Fibroblast of lung (primary cell): ENCODE results near the gene GBF1. TPM values are rescaled to one million over a fixed set of nuclear protein-coding genes. Genes with fewer than 3 reads are reported as not detected.

Experiments
- DNase-seq, 2 donors: peaks; one replicate each; pipeline versions ENCODE4 v3.0.0 to v3.0.0-alpha.2; 2010; ENCODE audit warnings: low read depth in 2 of 2
- H2AFZ ChIP-seq: 2 replicates; pipeline ENCODE4 v1.5.1; 2012; ENCODE audit warnings: low read length, control low read depth, inconsistent platforms
- H3K27ac ChIP-seq: 2 replicates; pipeline ENCODE4 v1.5.1; 2011; ENCODE audit warnings: low read length, control low read depth; ENCODE audit not compliant: insufficient read depth
- H3K27me3 ChIP-seq: 2 replicates; pipeline ENCODE4 v1.5.1; 2011; ENCODE audit warnings: mild to moderate bottlenecking, low read length; ENCODE audit not compliant: control insufficient read depth, insufficient read depth
- H3K36me3 ChIP-seq: 2 replicates; pipeline ENCODE4 v1.5.1; 2011; ENCODE audit warnings: low read length; ENCODE audit not compliant: control insufficient read depth, insufficient read depth
- H3K4me1 ChIP-seq: 2 replicates; pipeline ENCODE4 v1.5.1; 2011; ENCODE audit warnings: low read length; ENCODE audit not compliant: control insufficient read depth, insufficient read depth; ENCODE audit errors: extremely low read depth
- H3K4me2 ChIP-seq: 2 replicates; pipeline ENCODE4 v1.5.1; 2011; ENCODE audit warnings: low read length, control low read depth; ENCODE audit not compliant: insufficient read depth; ENCODE audit errors: extremely low read depth
- H3K4me3 ChIP-seq, 4 experiments: fragments of 200-600 bp in 1 of 4; sonication (generic) in 1 of 4; replicated peaks in 1 of 4; 2 replicates each; pipeline ENCODE4 v1.5.1; 2011 to 2016; ENCODE audit warnings: low read length in 4 of 4, low read depth in 3 of 4, mild to moderate bottlenecking in 3 of 4, control low read depth in 2 of 4, inconsistent platforms in 1 of 4, mixed read lengths in 1 of 4; ENCODE audit not compliant: insufficient read depth in 1 of 4; ENCODE audit errors: control extremely low read depth in 1 of 4
- H3K79me2 ChIP-seq: 2 replicates; pipeline ENCODE4 v1.5.1; 2012; ENCODE audit warnings: mild to moderate bottlenecking, low read length, inconsistent platforms; ENCODE audit not compliant: control insufficient read depth, insufficient read depth
- H3K9ac ChIP-seq: 2 replicates; pipeline ENCODE4 v1.5.1; 2011; ENCODE audit warnings: mild to moderate bottlenecking, low read length, control low read depth; ENCODE audit not compliant: insufficient read depth
- H3K9me3 ChIP-seq: 2 replicates; pipeline ENCODE4 v1.5.1; 2012; ENCODE audit warnings: low read depth, low read length; ENCODE audit not compliant: control insufficient read depth, insufficient read depth
- H4K20me1 ChIP-seq: 2 replicates; pipeline ENCODE4 v1.5.1; 2011; ENCODE audit warnings: low read length; ENCODE audit not compliant: control insufficient read depth, insufficient read depth; ENCODE audit errors: extremely low read depth
- EZH2 ChIP-seq: IDR thresholded peaks from 2 replicates; pipeline ENCODE4 v1.5.1; 2012; ENCODE audit warnings: low read length, control low read depth, mild to moderate bottlenecking; ENCODE audit errors: missing control alignments
- polyA plus RNA-seq, 2 donors: library from polyadenylated mRNA; depleted of rRNA in 1 of 2; stranded (reverse) in 1 of 2; unstranded in 1 of 2; fragments of >200 nt; gene quantifications; 2 replicates each; pipeline ENCODE4 v1.2.1, GENCODE V29; 2011 to 2012; ENCODE audit warnings: missing spikeins in 1 of 2
- total RNA-seq: library from RNA; depleted of rRNA; stranded (reverse); fragments of >200 nt; gene quantifications from 2 replicates; pipeline ENCODE4 v1.2.1, GENCODE V29; 2014
- TF ChIP-seq, protein P1 (sequence below), 2 donors: IDR thresholded peaks in 1 of 2; conservative IDR thresholded peaks in 1 of 2; 1 replicate in 1 of 2; 2 replicates in 1 of 2; pipeline ENCODE4 v1.5.1; 2011 to 2012; ENCODE audit warnings: low read length in 2 of 2, control low read depth in 1 of 2, inconsistent platforms in 1 of 2, low read depth in 1 of 2, mild to moderate bottlenecking in 1 of 2

Gene GBF1
- total and polyA plus RNA-seq, 2 donors (not counting 1 experiment from before 2014, with no cell fraction given) = 24.1 to 24.6 TPM

DNA sequence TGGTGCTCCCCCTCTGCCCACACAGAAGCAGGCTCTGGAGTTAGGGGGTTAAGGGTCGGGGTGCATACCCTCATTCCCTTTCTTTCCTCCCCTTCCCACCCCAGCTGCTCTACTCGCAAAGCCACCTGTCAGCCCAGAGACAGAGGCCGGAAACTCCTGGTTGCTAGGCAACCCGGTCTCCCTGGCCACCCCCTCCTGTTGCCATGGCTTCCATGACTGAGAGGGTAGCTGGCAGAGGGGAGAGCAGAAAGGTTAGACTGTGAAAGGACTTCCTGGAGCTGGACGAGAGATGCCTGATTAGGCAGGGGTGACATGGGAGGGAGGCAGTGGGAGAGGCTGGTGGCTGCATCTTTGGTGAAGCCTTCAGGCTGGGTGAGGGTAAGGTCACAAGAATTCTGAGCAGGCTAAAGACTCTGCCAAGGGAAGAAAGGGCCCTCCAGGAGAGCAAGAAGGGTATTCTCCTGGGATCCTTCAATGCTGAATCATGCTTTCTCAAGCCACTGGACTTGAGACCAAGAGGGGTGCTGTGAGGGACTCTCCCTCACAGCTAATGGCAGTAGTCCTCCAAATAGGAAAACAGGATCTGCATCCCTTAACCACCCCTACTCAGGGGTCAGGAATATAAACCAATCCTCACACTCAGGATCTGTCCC lies 167.8 kb downstream of the GBF1 start:
- no peak overlapping the region for H2AFZ ChIP-seq
- H3K27ac ChIP-seq = no peak overlapping the region
- no peaks in the 10 kb centered on the region for H3K4me1 ChIP-seq
- no peaks in the 10 kb centered on the region for H3K79me2 ChIP-seq
- no peaks in the 10 kb centered on the region for H3K36me3 ChIP-seq
- peaks cover 66% of the 10 kb centered on the region for H3K27me3 ChIP-seq
- no peaks in the 10 kb centered on the region for H4K20me1 ChIP-seq
- H3K9ac ChIP-seq = no peak overlapping the region
- no peak for TF ChIP-seq EZH2
- TF ChIP-seq, protein P1, sequence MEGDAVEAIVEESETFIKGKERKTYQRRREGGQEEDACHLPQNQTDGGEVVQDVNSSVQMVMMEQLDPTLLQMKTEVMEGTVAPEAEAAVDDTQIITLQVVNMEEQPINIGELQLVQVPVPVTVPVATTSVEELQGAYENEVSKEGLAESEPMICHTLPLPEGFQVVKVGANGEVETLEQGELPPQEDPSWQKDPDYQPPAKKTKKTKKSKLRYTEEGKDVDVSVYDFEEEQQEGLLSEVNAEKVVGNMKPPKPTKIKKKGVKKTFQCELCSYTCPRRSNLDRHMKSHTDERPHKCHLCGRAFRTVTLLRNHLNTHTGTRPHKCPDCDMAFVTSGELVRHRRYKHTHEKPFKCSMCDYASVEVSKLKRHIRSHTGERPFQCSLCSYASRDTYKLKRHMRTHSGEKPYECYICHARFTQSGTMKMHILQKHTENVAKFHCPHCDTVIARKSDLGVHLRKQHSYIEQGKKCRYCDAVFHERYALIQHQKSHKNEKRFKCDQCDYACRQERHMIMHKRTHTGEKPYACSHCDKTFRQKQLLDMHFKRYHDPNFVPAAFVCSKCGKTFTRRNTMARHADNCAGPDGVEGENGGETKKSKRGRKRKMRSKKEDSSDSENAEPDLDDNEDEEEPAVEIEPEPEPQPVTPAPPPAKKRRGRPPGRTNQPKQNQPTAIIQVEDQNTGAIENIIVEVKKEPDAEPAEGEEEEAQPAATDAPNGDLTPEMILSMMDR (conservative IDR thresholded peaks at IDR 0.05 in 1 of 2, IDR thresholded peaks at IDR 0.05 in 1 of 2; ENCODE audit: low read depth in 1 of 2, low read length in 2 of 2) = no peak
- no peak overlapping the region for H3K4me2 ChIP-seq
- DNase-seq = no peak
- no peaks in the 10 kb centered on the region for H3K9me3 ChIP-seq
- H3K4me3 ChIP-seq = no peak overlapping the region

DNA sequence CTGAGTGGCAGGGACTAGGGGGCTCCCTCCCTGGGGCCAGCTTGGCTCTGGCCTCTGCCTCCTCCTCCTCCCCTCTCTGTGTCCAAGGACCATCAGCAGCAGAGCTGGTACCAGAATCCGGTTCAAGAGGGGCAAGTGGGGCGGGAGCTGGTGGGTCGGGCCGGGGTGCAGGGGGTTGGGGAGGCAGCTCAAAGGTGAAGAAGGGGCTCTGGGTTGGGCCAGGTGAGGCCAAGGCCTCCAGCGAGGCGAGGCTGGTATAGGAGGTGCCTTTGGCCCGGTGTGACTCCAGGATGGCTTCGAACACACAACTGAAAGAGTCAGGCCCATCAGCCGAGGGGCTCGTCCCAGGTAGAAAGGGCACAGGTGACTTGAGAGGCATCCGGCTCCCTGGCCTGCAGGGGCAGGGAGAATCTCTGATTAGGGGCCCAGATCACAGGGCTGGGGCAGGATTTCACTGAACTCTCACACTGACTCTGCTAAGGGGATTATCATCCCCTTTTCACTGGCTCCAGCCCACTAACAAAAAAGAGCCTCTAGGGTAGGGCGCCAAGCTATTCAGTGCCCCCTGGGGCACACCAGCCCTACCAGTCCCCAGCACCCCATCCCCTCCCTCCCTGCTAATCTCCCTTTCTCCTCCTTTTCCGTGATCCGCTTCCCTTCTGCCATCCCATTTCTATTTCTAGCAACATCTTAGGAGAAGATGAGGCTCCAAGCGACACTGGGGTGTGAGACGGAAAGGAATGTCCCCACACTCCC lies 168.7 kb downstream of the GBF1 start:
- Histone ChIP-seq H2AFZ (no peak overlapping the region), H3K79me2 (no peaks in the 10 kb centered on the region), H3K36me3 (no peaks in the 10 kb centered on the region), H4K20me1 (no peaks in the 10 kb centered on the region), H3K27me3 (peaks cover 65% of the 10 kb centered on the region), H3K9ac (no peak overlapping the region), H3K4me1 (no peaks in the 10 kb centered on the region), H3K27ac (no peak overlapping the region), H3K4me3 (no peak overlapping the region), H3K9me3 (no peaks in the 10 kb centered on the region), H3K4me2 (no peak overlapping the region)
- TF ChIP-seq, protein P1 (conservative IDR thresholded peaks at IDR 0.05 in 1 of 2, IDR thresholded peaks at IDR 0.05 in 1 of 2; ENCODE audit: low read depth in 1 of 2, low read length in 2 of 2) = no peak
- TF ChIP-seq EZH2 = no peak
- DNase-seq = no peak

DNA sequence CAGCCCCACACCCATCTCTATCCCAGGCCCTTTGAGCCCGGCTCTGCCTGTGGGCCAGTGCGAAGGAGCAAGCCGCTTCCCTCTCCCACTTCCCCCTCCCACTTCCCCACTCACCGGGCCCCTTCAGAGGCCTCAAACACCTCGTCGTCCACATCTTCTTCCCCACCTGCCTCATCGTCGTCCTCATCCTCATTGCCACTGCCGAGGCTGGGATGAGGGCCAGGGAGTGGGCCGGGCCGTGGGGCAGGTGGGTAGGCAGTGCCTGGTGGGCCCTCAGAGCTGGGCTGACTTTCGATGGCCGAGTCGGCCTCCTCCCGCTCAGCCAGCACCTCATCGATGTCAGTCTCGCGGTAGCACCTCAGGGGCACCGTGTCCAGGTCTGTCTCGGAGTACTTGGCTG lies 169.4 kb downstream of the GBF1 start:
- peaks cover 2% of the 10 kb centered on the region for H3K4me1 ChIP-seq
- no peak for TF ChIP-seq EZH2
- TF ChIP-seq, protein P1 (conservative IDR thresholded peaks at IDR 0.05 in 1 of 2, IDR thresholded peaks at IDR 0.05 in 1 of 2; ENCODE audit: low read depth in 1 of 2, low read length in 2 of 2) = no peak
- no peak overlapping the region for H3K9ac ChIP-seq
- H3K9me3 ChIP-seq = no peaks in the 10 kb centered on the region
- DNase-seq = no peak
- H3K36me3 ChIP-seq = no peaks in the 10 kb centered on the region
- no peak overlapping the region for H3K4me2 ChIP-seq
- no peak overlapping the region for H2AFZ ChIP-seq
- H4K20me1 ChIP-seq = no peaks in the 10 kb centered on the region
- H3K27ac ChIP-seq = no peak overlapping the region
- H3K79me2 ChIP-seq = no peaks in the 10 kb centered on the region
- no peak overlapping the region for H3K4me3 ChIP-seq
- H3K27me3 ChIP-seq = peaks cover 63% of the 10 kb centered on the region
